OCI-LY3 (cell line): ENCODE data around the gene LRRC23.

Experiments used
- H2AFZ ChIP-seq: fragments of 200-600, 300-600 bp; shearing (Covaris generic); 2 replicates; pipeline ENCODE4 v1.6.0; 2014; ENCODE audit warnings: antibody characterized with exemption, low read depth, low read length
- H3K27ac ChIP-seq: fragments of 200-600, 300-600 bp; sonication (generic); 2 replicates; pipeline ENCODE4 v1.5.1; 2014; ENCODE audit warnings: mild to moderate bottlenecking, low read length, moderate library complexity, mixed read lengths
- H3K27me3 ChIP-seq: fragments of 200-600, 300-600 bp; sonication (generic); 2 replicates; pipeline ENCODE4 v1.6.1; 2014; ENCODE audit warnings: low read depth, low read length, mixed read lengths
- H3K36me3 ChIP-seq: fragments of 200-600, 300-600 bp; sonication (generic); replicated peaks from 2 replicates; pipeline ENCODE3; 2014; ENCODE audit warnings: low read depth, low read length, mixed read lengths
- H3K4me1 ChIP-seq: fragments of 300-600, 200-600 bp; sonication (generic); 2 replicates; pipeline ENCODE4 v1.6.1; 2014; ENCODE audit warnings: low read length, mixed read lengths
- H3K4me2 ChIP-seq: fragments of 200-600, 300-600 bp; sonication (generic); 2 replicates; pipeline ENCODE4 v1.6.1; 2014; ENCODE audit warnings: low read length, mixed read lengths
- H3K4me3 ChIP-seq: fragments of 300-600, 200-600 bp; sonication (generic); 2 replicates; pipeline ENCODE4 v1.5.1; 2014; ENCODE audit warnings: antibody characterized with exemption, mild to moderate bottlenecking, low read length, moderate library complexity
- H3K79me2 ChIP-seq: fragments of 300-600, 200-600 bp; shearing (Covaris generic); 2 replicates; pipeline ENCODE4 v1.6.1; 2014; ENCODE audit warnings: mild to moderate bottlenecking, low read length, mixed read lengths
- H3K9ac ChIP-seq: fragments of 300-600, 200-600 bp; shearing (Covaris generic); 2 replicates; pipeline ENCODE4 v1.6.0; 2014; ENCODE audit warnings: mild to moderate bottlenecking, low read length, moderate library complexity
- H3K9me3 ChIP-seq: fragments of 200-600, 300-600 bp; shearing (Covaris generic); 2 replicates; pipeline ENCODE4 v1.6.1; 2014; ENCODE audit warnings: low read length, mixed read lengths; ENCODE audit not compliant: insufficient read depth
- H4K20me1 ChIP-seq: fragments of 200-600, 300-600 bp; sonication (generic); 2 replicates; pipeline ENCODE4 v1.6.1; 2016; ENCODE audit warnings: low read length, mixed read lengths; ENCODE audit not compliant: insufficient read depth
- CTCF ChIP-seq: fragments of 200-600, 300-600 bp; sonication (generic); IDR thresholded peaks from 2 replicates; pipeline ENCODE4 v1.5.1; 2014; ENCODE audit warnings: antibody characterized with exemption, low read length, low read depth
- EZH2phosphoT487 ChIP-seq: fragments of 200-600 bp; shearing (Covaris generic); IDR thresholded peaks from 2 replicates; pipeline ENCODE4 v1.6.1; 2018; ENCODE audit warnings: antibody characterized with exemption, mixed run types, low read depth

LRRC23 gene

GRCh38 chr12:6866163-6866919 lies 38.3 kb upstream of the LRRC23 start:
- H3K4me2 ChIP-seq = peak overlapping the region; percentile 87
- TF ChIP-seq EZH2phosphoT487 = no peak
- TF ChIP-seq CTCF = no peak
- no peaks in the 10 kb centered on the region for H3K27me3 ChIP-seq
- peak overlapping the region; percentile 100 for H3K4me3 ChIP-seq
- H3K9ac ChIP-seq = peak overlapping the region; percentile 66; the same call in 1 of the 2 replicates
- peaks cover 25% of the 10 kb centered on the region for H3K79me2 ChIP-seq
- H3K36me3 ChIP-seq = peaks cover 51% of the 10 kb centered on the region
- peaks cover 27% of the 10 kb centered on the region for H4K20me1 ChIP-seq
- peaks cover 31% of the 10 kb centered on the region for H3K4me1 ChIP-seq
- no peaks in the 10 kb centered on the region for H3K9me3 ChIP-seq
- H2AFZ ChIP-seq = no peak overlapping the region
- no peak overlapping the region for H3K27ac ChIP-seq

GRCh38 chr12:6866920-6867412 lies 37.7 kb upstream of the LRRC23 start:
- no peak for TF ChIP-seq EZH2phosphoT487
- no peak for TF ChIP-seq CTCF
- H3K4me2 ChIP-seq = peak overlapping the region; percentile 87
- H3K4me1 ChIP-seq = peaks cover 38% of the 10 kb centered on the region
- peak overlapping the region; percentile 66 for H3K9ac ChIP-seq
- peaks cover 48% of the 10 kb centered on the region for H3K36me3 ChIP-seq
- H3K4me3 ChIP-seq = peak overlapping the region; percentile 100
- peaks cover 33% of the 10 kb centered on the region for H4K20me1 ChIP-seq
- 0 out of 2 replicates have a peak overlapping the region, but pooled peaks have one; percentile 60 for H2AFZ ChIP-seq
- no peaks in the 10 kb centered on the region for H3K27me3 ChIP-seq
- H3K27ac ChIP-seq = no peak overlapping the region
- peaks cover 25% of the 10 kb centered on the region for H3K79me2 ChIP-seq
- H3K9me3 ChIP-seq = no peaks in the 10 kb centered on the region

- H3K4me2 ChIP-seq = peak within 1 kb of the TSS; percentile 100
- no peaks in the 10 kb centered on the region for H3K27me3 ChIP-seq
- H4K20me1 ChIP-seq = peaks cover 36% of the 10 kb centered on the region
- H3K4me1 ChIP-seq = peaks cover 43% of the 10 kb centered on the region
- peak within 1 kb of the TSS; percentile 99 for H3K9ac ChIP-seq
- 0 out of 2 replicates have a peak within 1 kb of the TSS, but pooled peaks have one; percentile 60 for H2AFZ ChIP-seq
- peaks cover 51% of the 10 kb centered on the region for H3K36me3 ChIP-seq
- peak within 1 kb of the TSS; percentile 79 for H3K27ac ChIP-seq
- TF ChIP-seq EZH2phosphoT487 (no peak), CTCF (no peak)
- no peaks in the 10 kb centered on the region for H3K9me3 ChIP-seq
- H3K4me3 ChIP-seq = peak within 1 kb of the TSS; percentile 100
- peaks cover 25% of the 10 kb centered on the region for H3K79me2 ChIP-seq
Measured at GRCh38 chr12:6867413-6868210, 37.0 kb upstream of the LRRC23 start, which contains the start of gene TPI1. Gene TPI1 (plus strand): TSS chr12:6867531. CDS start chr12:6867567, 36 bp downstream.
